ENCODE measurements around the gene ALS2CL. TPM values are rescaled to one million over a fixed set of nuclear protein-coding genes. Genes with fewer than 3 reads are reported as not detected.

Gene ALS2CL
- total RNA-seq, 1 experiment from 2014 or later: 4.9 TPM

DNA sequence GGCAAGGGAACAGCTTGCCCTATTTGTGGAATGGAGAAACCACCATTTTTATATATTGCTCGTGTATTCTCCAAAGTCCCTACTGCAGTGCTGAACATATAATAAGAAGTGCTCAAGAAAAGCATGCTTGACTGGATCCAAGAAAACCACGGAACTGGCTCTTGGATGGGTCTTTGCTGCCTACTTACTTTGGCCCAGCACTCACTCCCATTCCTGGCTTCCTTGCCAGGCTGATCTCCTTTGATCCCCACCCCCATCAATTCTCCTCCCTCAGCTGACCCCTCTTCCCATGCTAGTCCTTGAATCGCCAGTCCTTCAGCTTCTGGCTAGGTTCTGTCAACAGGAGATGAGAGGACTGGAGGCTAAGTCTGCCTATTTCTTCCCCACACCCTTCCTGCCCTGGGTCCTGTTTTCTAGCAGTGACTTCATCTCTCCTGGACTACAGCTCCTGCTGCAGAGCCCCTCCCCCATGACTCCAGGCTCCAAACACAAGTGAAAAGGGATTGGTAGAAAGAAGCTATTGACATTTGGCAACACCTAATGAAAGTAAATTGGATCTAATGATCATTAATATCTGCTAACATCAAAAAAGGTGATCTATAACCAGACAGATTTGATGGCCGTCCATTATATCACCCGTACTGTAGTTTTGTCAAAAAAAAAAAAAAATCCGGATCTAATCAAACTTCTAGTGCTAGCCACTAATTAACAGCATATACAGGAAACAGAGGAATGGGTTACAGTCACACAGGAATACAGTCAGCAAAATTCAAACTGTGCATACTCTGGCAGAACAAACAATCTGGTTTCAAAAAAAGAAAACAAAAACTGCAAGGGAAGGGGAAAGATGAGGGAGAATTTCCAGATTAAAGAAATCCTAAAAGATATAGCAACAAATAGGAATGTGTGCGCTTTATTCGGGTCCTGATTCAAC lies 73.4 kb downstream of the ALS2CL start:
- no peak overlapping the region for H3K9ac ChIP-seq (ENCODE audit: extremely low read depth, insufficient read length, low read length)
- H2AFZ ChIP-seq (ENCODE audit: low read length): peak overlapping the region; percentile 22
- peaks cover 4% of the 10 kb centered on the region for H3K23me2 ChIP-seq (ENCODE audit: insufficient read length, low read depth, low read length, poor library complexity, severe bottlenecking)
- no peaks in the 10 kb centered on the region for H3K9me3 ChIP-seq (ENCODE audit: control insufficient read depth, low read depth, low read length)
- no peak overlapping the region for H3K4me2 ChIP-seq (ENCODE audit: insufficient read depth, insufficient read length, low read length)
- Mint-ChIP-seq H3K27ac (peak overlapping the region in 2 of 3 experiments; percentile 3 to 51; a peak in 1 of 7 replicates), H3K9me3 (no peaks in the 10 kb centered on the region), H3K4me3 (no peak overlapping the region; a peak in 1 of 5 replicates), H3K27me3 (ENCODE audit: low read depth) (peaks cover 4% of the 10 kb centered on the region), H3K36me3 (ENCODE audit: insufficient read depth in 1 of 3, low read depth in 3 of 3) (no peaks in the 10 kb centered on the region; a peak in 1 of 7 replicates), H3K4me1 (peaks cover 21 to 30% of the 10 kb centered on the region in 2 experiments)
- H2BK12ac ChIP-seq (ENCODE audit: insufficient read length, low read depth, low read length): no peak overlapping the region
- peaks cover 3% of the 10 kb centered on the region; the same call in 1 of the 2 replicates for H3K4me1 ChIP-seq (ENCODE audit: insufficient read depth, low read length)
- no peak overlapping the region for H2BK5ac ChIP-seq (ENCODE audit: insufficient read length, low read length)
- H2BK20ac ChIP-seq (ENCODE audit: low read depth, low read length, poor library complexity, severe bottlenecking): no peak overlapping the region
- DNase-seq: no peak
- no peak overlapping the region for H3K4ac ChIP-seq (ENCODE audit: low read depth, low read length)
- no peaks in the 10 kb centered on the region for H3K79me1 ChIP-seq (ENCODE audit: insufficient read depth, low read depth, low read length, poor library complexity, severe bottlenecking)
- TF ChIP-seq, protein P1, sequence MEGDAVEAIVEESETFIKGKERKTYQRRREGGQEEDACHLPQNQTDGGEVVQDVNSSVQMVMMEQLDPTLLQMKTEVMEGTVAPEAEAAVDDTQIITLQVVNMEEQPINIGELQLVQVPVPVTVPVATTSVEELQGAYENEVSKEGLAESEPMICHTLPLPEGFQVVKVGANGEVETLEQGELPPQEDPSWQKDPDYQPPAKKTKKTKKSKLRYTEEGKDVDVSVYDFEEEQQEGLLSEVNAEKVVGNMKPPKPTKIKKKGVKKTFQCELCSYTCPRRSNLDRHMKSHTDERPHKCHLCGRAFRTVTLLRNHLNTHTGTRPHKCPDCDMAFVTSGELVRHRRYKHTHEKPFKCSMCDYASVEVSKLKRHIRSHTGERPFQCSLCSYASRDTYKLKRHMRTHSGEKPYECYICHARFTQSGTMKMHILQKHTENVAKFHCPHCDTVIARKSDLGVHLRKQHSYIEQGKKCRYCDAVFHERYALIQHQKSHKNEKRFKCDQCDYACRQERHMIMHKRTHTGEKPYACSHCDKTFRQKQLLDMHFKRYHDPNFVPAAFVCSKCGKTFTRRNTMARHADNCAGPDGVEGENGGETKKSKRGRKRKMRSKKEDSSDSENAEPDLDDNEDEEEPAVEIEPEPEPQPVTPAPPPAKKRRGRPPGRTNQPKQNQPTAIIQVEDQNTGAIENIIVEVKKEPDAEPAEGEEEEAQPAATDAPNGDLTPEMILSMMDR (conservative IDR thresholded peaks at IDR 0.05): no peak
- H3K79me2 ChIP-seq (ENCODE audit: insufficient read depth, low read length): no peaks in the 10 kb centered on the region
- H4K91ac ChIP-seq (ENCODE audit: insufficient read length, low read depth, low read length): no peak overlapping the region
- H3K27me3 ChIP-seq (ENCODE audit: insufficient read depth, low read length): no peaks in the 10 kb centered on the region
- no peak overlapping the region for H2BK15ac ChIP-seq (ENCODE audit: low read depth, low read length)
- H4K5ac ChIP-seq (ENCODE audit: insufficient read length, low read depth, low read length): no peak overlapping the region
- H3K18ac ChIP-seq (ENCODE audit: insufficient read length, low read depth, low read length): peak overlapping the region; percentile 32
- H3K56ac ChIP-seq (ENCODE audit: insufficient read length, low read depth, low read length): no peak overlapping the region
- H4K20me1 ChIP-seq (ENCODE audit: control insufficient read depth, insufficient read depth, insufficient read length): no peaks in the 10 kb centered on the region
- no peak overlapping the region for H3K23ac ChIP-seq (ENCODE audit: insufficient read length, low read depth, low read length)
- H2BK120ac ChIP-seq (ENCODE audit: low read depth, low read length, poor library complexity, severe bottlenecking): no peak overlapping the region
- H4K8ac ChIP-seq (replicated peaks; ENCODE audit: insufficient read length, low read depth, low read length): no peak overlapping the region
- WGBS (ENCODE audit: extremely low coverage, insufficient read length, low lambda C conversion rate): no CpG with 5 or more reads among the region's 8 CpGs
- H3T11ph ChIP-seq (ENCODE audit: low read length): no peak overlapping the region
- peak overlapping the region; percentile 74; the same call in 1 of the 2 replicates for H3K14ac ChIP-seq (ENCODE audit: insufficient read depth, low read length)
- no peak overlapping the region for H3K27ac ChIP-seq (ENCODE audit: insufficient read length, low read depth, low read length)
- no peak overlapping the region for H2AK5ac ChIP-seq (ENCODE audit: insufficient read length, low read length)

Other genes with a start within 250 kb of the ALS2CL start
- not detected in 2 replicates for gene LTF, start 228.8 kb downstream of the ALS2CL start, total RNA-seq (2021)
- gene RTP3, start 195.7 kb downstream of the ALS2CL start, total RNA-seq (2021): not detected in 2 replicates
- gene LRRC2, start 127.4 kb downstream of the ALS2CL start, total RNA-seq (2021): 2.6 and 3.4 TPM in 2 replicates
- gene FAM240A, start 81.2 kb downstream of the ALS2CL start, total RNA-seq (2021): 0.11 TPM in 1 of 2 replicates, not detected in the other
- 0.63 and 0.66 TPM in 2 replicates for gene TMIE, start 7.7 kb upstream of the ALS2CL start, total RNA-seq (2021)
- 0.24 and 0.59 TPM in 2 replicates for gene PRSS50, start 24.2 kb upstream of the ALS2CL start, total RNA-seq (2021)
- 0.24 TPM in 2 replicates for gene MYL3, start 169.8 kb upstream of the ALS2CL start, total RNA-seq (2021)
- gene PTH1R, start 184.0 kb upstream of the ALS2CL start, total RNA-seq (2021): 0.99 and 1.0 TPM in 2 replicates